Fibroblast of skin of back (primary cell): ENCODE measurements around the gene SERPINF2.
"Not testable (repeated sequence)": the region's sequence is repeated elsewhere in the genome, so short reads cannot be mapped to it uniquely, and the experiment has no call there.

Source experiments
- DNase-seq: peaks from one replicate; pipeline ENCODE4 v3.0.0-alpha.2; 2013

SERPINF2 gene

DNA sequence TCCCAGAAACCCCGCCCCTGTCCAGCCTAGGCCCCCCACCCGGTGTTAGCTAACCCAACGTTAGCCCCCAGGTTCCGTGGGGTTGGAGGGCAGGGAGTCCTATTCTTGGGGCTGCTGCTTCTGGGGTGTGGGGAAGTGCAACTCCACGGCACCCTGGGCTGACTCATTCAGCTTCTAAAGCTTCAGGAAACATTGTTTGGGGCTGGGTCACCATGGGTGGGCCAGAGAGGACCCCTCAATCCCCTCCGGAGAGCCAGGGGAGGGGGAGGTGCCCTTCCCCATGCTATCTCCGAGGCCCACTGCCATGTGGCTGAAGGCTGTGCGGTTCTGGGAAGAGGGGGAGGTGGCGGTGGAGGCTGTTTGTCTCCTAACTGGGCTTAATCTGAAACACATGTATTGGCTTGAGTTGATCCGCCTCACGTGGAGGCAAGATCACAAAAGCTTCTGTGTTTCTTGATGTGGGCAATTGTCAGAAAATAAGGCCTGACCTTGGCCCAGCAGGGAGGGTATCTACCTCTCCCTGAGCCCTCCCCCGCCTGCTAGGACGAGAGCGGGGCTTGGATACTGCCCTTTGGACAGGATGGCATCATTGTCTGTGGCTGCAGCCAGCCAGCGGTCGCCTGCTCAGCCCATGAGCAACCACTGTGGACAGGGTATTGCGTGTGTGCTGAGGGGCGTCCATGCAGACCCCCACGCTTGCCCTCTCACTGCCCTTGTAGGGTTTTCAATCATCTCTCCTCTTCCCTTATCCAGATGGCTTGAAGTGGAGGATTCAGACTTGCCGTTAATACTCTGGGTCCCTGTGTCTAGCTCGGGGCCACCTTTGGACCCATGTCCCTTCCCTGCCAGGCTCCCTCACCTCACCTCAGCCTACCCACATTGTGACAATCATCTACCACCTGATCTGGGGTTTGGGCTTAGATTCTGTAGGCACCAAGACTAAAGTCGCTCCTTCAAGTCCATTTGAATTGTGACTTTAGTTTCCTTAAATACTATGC, 20.5 kb downstream of the SERPINF2 start:
- DNase-seq, result peak; percentile 64

DNA sequence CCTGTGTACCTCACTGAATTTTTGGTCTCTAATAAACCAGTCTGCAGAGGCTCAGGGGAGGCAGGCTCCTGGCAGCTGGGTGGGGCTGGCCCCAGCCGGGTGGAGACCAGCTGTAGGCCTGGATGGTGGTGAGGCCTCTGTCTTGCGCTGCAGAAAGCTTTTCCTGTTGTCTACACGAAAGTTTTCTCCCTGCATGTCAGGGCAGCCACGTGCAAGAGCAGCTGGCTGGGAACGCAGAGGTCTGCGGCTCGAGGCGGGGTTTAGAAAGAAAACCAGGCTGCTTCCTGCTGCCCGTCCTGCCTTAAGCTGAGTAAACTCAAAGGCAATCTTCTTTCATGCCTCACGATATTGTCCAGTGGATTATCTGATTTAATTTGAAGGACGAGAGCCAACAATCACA, 21.6 kb downstream of the SERPINF2 start:
- peak; percentile 73 for DNase-seq

DNA sequence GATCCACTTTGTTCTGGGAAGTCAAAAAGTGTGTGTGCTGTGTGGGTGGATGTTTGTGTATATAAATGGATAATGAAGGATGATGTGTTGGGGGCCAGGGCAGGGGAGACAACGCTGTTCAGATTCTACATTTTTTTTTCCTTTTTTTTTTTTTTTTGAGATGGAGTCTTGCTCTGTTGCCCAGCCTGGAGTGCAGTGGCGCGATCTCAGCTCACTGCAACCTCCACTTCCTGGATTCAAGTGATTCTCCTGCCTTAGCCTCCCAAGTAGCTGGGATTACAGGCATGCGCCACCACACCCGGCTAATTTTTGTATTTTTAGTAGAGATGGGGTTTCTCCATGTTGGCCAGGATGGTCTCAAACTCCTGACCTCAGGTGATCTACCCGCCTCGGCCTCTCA, 22.0 kb downstream of the SERPINF2 start:
- not testable (repeated sequence) for DNase-seq

DNA sequence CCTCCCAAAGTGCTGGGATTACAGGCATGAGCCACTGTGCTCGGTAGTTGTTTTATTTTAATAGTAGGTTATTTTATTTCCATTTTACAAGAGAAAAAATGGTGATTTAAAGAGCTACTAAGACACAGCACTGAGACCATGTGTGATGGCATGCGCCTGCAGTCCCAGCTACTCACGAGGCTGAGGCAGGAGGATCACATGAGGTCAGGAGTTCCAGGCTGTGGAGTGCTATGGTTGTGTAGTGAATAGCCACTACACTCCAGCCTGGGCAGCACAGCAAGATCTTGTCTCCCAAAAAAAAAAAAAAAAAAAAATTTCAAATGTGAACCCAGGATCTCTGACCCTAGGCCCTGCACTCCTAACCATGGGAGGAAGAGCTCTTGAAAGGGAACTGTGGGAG, 22.9 kb downstream of the SERPINF2 start:
- no peak for DNase-seq

DNA sequence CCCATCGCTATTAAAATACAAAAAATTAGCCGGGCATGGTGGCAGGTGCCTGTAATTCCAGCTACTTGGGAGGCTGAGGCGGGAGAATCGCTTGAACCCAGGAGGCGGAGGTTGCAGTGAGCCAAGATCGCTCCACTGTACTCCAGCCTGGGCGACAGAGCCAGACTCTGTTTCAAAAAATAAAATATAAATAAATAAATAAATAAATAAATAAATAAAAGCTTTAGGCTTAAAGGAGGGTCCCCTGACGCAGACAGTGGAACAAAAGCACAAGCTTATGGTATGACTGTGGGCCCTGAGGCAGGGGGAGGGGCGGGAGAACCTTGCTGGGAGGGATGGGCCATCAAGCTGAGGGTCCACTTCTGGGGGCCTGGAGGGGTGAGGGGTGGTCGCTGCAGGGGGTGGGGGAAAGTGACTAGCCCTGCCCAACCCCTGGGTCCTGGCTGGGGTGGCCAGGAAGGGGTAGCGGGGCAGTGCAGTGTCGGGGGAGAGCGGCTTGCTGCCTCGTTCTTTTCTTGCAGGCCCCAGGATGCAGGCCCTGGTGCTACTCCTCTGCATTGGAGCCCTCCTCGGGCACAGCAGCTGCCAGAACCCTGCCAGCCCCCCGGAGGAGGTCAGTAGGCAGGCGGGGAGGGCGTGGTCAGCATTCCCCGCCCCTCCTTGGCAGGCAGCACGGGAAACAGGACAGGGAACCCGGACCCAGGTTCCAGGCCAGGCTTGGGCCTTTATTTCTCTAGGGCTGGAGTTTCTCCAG, 23.9 kb downstream of the SERPINF2 start:
- DNase-seq, result no peak

DNA sequence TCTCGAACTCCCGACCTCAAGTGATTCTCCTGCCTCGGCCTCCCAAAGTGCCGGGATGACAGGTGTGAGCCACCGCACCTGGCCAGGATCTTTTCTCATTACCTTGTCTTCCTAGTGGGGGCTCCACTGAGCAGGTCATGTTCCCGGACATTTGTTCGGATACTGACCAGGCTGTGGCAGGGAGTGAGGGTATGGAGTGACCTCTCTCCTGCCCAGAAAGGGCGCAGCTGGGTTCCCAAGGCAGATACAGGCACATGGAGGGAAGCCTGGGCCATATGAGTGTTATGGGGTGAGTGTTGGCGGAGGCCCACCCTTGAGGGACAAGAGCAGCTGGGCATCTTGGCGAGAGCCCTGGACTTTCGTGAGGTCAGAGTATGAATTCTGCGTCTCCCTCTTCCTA, 24.7 kb downstream of the SERPINF2 start:
- no peak for DNase-seq

DNA sequence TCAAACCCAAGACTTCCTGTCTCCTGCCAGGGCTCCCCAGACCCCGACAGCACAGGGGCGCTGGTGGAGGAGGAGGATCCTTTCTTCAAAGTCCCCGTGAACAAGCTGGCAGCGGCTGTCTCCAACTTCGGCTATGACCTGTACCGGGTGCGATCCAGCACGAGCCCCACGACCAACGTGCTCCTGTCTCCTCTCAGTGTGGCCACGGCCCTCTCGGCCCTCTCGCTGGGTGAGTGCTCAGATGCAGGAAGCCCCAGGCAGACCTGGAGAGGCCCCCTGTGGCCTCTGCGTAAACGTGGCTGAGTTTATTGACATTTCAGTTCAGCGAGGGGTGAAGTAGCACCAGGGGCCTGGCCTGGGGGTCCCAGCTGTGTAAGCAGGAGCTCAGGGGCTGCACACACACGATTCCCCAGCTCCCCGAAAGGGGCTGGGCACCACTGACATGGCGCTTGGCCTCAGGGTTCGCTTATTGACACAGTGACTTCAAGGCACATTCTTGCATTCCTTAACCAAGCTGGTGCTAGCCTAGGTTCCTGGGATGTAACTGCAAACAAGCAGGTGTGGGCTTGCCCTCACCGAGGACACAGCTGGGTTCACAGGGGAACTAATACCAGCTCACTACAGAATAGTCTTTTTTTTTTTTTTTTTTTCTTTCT, 27.3 kb downstream of the SERPINF2 start:
- no peak for DNase-seq

DNA sequence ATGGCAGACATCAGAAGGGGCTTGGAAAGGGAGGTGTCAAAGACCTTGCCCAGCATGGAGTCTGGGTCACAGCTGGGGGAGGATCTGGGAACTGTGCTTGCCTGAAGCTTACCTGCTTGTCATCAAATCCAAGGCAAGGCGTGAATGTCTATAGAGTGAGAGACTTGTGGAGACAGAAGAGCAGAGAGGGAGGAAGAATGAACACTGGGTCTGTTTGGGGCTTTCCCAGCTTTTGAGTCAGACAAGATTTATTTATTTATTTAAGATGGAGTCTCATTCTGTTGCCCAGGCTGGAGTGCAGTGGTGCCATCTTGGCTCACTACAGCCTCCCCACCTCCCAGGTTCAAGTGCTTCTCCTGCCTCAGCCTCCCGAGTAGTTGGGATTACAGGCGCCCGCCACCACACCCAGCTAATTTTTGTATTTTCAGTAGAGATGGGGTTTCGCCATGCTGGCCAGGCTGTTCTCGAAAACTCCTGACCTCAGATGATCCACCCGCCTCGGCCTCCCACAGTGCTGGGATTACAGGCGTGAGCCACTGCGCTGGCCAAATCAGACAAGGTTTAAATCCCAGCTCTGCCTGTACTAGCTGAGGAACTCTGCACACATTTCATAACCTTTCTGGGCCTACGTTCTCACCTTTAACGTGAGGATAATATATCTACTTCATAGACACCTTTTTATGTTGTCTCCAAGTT, 30.5 kb downstream of the SERPINF2 start:
- DNase-seq, result not testable (repeated sequence)

DNA sequence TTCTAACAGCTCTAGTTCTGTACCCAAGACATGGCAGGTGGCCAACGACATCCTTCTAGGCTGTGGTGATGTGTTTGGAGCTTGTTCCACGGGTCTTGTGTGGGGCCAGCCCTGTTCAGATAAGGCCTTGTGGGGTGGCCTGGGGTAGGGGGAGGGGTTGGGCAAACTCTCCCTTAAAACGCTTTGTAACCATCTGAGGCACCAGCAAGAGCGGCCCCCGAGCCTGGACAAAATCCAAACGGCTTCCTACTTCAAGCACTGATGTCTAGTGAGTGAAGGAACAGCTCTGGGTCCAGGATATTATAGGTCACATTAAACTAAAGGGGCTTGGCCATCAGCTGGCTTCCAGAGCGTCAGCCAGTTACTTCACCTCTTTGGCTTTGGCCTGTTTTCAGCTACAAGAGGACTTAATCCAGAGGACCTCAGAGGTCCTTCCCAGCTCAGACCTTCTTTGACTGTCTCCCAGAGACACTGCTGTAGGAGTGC, 31.1 kb downstream of the SERPINF2 start:
- no peak for DNase-seq

DNA sequence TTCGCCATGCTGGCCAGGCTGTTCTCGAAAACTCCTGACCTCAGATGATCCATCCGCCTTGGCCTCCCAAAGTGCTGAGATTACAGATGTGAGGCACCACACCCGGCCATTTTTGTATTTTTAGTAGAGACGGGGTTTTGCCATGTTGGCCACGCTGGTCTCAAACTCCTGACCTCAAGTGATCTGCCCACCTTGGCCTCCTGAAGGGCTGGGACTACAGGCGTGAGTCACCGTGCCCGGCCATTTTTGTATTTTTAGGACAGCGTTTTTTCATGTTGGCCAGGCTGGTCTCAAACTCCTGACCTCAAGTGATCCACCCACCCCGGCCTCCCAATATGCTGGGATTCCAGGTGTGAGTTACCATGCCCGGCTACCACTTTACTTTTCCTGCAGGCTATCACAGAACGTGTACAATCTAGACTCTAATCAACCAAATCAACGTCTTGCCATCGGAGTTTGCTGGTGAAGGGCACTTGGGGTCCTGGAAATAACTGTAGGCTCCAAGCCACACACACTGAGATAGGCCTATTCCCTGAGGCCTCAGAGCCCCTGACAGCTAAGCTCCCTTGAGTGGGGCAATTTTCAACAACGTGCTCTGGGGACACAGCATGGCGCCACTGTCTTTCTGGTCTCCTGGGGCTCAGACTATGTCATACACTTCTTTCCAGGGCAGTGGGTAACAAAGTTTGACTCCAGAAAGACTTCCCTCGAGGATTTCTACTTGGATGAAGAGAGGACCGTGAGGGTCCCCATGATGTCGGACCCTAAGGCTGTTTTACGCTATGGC, 31.9 kb downstream of the SERPINF2 start:
- no peak for DNase-seq

DNA sequence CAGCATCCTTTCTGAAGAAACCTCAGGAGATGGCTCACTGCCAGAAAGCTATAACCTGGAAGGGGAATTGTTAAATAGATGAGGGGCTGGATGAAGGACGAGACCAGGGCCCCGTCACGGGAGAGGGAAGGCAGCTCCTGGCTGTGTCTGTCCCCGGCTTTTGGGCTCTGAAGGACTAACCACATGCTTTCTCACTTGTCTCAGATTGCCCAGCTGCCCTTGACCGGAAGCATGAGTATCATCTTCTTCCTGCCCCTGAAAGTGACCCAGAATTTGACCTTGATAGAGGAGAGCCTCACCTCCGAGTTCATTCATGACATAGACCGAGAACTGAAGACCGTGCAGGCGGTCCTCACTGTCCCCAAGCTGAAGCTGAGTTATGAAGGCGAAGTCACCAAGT, 33.7 kb downstream of the SERPINF2 start:
- DNase-seq, result no peak

DNA sequence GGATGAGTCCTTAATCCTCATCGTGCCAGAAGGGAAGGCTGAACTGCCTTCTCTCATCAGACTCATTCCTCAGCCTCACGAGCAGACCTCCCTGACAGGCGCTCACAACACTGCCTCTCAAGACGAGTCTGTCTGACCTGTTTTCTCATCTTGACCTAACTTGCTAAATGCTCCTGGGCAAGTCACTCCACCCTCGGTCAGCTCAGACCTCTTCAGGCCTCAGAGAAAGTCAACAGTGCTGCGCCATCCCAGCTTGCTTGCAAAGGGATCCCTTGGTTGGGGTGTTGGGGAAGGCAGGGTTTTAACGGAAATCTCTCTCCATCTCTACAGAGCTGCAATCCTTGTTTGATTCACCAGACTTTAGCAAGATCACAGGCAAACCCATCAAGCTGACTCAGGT, 34.2 kb downstream of the SERPINF2 start:
- DNase-seq, result no peak

DNA sequence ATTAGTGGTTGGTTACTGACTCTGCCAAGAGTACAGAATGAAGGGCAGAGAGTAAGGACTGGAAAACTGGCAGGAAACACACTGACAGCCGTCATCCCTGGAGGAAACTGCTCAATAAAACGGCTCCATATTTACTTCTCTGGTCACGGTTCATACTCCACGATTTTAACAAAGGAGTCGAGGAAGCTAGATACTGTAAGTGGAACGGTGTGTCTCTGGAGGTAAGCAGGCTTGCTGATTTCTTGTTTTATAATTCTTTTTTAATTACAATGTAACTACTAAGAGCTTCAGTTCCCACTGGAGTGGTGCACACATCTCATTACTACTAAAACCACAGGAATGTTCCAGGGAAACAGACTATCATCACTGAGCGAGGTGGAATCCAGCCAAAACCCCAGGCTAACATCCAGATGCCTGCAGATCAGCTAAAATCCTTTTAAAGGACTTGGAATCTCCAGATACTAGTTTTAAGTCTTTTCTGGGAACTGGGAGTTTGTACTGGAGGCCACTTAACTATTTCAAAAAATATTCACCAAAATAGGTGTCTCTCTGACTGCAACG, 37.0 kb downstream of the SERPINF2 start:
- DNase-seq, result peak; percentile 92

DNA sequence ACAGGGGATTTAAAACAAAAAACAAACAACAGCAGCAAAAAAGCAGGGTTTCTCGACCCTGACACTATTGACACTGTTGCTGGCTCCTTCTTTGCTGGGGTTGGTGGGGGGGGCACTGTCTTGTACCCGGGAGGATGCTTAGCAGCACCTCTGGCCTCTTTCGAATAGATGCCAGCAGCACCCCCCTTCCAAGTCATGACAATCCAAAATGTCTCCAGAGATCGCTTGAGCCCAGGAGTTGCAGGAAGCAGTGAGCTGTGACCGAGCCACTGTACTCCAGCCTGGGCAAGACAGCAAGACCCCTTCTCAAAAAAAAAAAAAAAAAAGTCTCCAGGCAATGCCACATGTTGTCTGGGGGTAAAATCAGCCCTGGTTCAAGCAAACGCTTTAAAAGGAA, 39.5 kb downstream of the SERPINF2 start:
- DNase-seq, result no peak

DNA sequence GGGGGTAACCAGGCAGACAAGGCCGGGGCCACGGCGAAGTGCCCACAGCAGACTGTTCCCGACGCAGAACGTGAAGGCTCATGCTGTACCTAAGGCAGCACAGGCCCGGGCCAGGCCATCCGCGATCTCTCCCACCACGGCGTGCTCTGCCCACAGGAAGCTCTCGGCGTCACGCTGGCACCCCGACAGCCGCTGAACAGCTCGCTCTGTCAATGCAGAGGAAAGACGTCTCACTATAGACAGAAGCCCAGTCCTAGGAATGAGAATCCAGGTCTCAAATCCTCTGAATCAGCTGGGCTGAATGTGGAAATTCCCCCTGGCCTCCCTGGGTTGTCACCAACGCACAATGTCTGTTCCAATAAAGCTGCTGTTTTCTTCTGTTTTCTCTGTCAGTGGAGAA, 40.6 kb downstream of the SERPINF2 start:
- DNase-seq, result no peak

DNA sequence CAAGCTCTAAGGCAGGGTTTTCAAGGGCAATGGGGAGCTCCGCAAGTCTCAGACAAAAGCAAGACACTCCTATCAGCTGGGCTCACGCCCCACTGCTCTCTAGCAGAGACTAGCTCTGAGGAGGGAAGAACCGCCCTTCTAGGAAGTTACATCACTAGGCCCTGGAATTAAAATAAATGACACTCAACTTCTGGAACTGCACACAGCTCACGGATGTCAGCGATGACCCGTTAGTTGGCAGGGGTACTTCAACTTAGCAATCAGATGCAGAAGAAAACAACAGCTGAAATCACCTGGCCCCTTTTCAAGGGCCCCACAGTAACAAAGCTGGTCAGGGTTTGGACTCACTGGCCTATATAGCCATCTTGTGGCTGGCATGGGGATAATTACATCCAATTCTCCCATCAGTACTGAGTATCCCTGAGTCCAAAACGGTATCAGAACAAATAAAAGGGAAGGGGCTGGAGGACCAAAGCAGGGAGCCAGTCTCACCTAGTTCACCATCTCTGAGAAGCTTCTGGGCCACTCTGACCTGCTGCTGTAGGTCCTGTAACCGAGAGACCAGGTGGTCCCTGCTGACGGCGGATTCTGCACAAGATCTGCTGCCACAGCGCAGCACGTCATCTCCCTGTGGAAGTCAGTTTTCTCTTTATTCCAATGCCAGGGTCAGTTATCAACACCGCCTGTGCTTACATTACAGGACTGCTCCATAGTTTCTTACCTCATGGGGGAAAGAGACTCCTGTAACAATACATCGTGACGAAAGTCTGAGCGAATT, 41.4 kb downstream of the SERPINF2 start:
- peak; percentile 48 for DNase-seq

DNA sequence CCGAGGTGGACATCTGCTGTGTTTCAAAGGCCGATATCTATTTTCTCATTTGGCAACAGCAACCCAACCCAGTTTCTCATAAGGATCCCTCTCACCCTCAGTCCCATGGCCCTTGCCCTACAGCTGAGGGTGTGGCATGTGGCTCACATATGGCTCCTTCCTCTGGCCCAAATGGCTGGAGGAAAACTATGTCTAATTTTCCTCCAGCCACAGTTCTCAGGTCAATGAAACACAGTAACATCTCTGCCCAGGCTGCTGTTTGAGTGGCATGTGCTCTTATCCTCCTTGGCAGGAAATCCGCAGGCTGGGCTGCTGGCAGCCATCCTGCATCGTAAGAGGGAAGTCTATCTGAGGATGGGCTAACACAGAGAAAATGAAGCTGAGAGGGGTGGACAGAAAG, 43.3 kb downstream of the SERPINF2 start:
- no peak for DNase-seq

DNA sequence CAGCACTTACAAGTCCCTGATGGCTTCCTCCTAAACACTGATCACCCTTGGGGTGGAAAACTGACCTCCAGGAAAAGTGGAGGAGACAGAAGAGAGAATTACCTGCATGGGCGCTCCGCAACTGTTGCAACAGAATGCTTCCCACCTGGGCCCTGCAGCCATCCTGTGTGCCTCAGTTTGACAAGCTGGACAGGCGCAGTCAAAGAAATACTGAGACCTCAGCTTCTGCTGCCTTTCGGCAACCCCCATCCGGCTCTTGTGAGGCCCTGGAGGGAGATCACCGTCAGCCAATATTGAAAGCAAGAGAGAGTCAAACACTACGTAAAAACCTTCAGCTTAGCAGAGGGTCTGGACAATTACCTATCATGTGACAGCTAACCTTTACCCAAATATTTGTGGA, 44.0 kb downstream of the SERPINF2 start:
- DNase-seq, result no peak

DNA sequence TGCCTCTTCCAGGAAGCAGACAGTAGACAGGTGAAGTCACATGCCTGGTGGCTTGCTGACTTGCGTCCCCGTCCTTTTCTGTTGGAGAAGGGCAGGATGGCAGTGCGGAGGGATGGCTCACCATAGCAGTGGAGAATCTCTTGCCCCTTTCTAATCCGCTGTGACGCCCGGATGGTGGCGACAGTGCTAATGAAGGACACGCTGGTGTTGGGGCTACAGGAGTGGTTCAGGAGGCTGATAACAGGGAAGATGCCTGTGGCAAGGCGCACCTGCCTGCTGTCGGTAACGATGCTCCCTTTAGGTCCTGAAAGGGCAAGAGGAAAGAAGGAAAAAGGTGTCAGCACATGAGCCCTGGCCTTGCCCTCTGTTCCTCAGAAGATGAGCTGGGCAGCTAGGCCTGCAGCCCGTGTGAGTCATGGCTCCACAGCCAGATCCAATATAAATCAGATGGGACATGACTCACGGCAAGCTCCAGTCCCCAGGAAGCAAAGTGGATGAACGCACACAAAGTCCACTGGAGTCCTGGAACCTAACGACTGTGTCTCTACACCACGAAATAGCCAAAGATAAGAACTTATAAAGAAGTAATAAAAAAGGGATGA, 44.7 kb downstream of the SERPINF2 start:
- DNase-seq, result peak; percentile 92

DNA sequence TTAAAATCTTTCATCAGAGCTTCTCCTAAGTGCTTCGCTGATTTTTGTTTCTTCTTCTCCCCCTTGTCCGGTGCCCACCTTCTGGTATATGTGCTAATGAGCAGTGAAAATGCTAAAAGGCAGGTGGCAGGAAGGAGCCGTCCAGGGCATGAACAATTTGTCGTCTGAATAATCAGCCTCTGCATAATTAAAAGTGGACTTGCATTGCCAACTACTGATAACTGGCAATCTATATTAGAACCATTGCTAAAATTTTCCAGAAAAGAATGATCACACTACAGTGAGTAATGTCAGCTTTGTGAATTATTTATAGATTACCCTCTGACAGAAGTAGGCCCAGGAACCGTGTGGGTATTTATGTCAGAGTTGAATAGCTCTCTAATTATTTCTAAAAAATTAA, 47.3 kb downstream of the SERPINF2 start:
- no peak for DNase-seq
